NCI-H526 treated with DMSO at 0.1 percent for 48 hours (cell line): ENCODE results near the gene DENND4B.
"Not testable (repeated sequence)": the region's sequence is repeated elsewhere in the genome, so short reads cannot be mapped to it uniquely, and the experiment has no call there.

Experiments used
- DNase-seq: peaks from one replicate; lab custom pipeline; 2025; lab: John Stamatoyannopoulos, UW

The DENND4B gene

GRCh38 chr1:153928791-153929341, 17.7 kb downstream of the DENND4B start:
- DNase-seq, result no peak

GRCh38 chr1:153928245-153928644, 18.3 kb downstream of the DENND4B start:
- DNase-seq, result no peak

- DNase-seq, result no peak
These were observed 20.1 kb downstream of the DENND4B start for GRCh38 chr1:153926405-153926804.

- DNase-seq, result peak; percentile 100
These were observed 23.3 kb downstream of the DENND4B start, which contains the start of gene GATAD2B for GRCh38 chr1:153922972-153923925. Gene GATAD2B, minus strand, starts transcription at chr1:153922972. Its CDS starts 94,625 bp downstream, at chr1:153828347.

GRCh38 chr1:153922076-153922971, 24.2 kb downstream of the DENND4B start:
- DNase-seq, result peak; percentile 96

- peak; percentile 65 for DNase-seq
These were observed 24.8 kb downstream of the DENND4B start for GRCh38 chr1:153921803-153922075.

GRCh38 chr1:153921080-153921802, 25.3 kb downstream of the DENND4B start:
- DNase-seq, result no peak

GRCh38 chr1:153919876-153920852, 26.4 kb downstream of the DENND4B start:
- no peak for DNase-seq

GRCh38 chr1:153916297-153916696, 30.2 kb downstream of the DENND4B start:
- no peak for DNase-seq

GRCh38 chr1:153912349-153912748, 34.2 kb downstream of the DENND4B start:
- no peak for DNase-seq

- not testable (repeated sequence) for DNase-seq
These were observed 36.0 kb downstream of the DENND4B start for GRCh38 chr1:153910560-153910959.

GRCh38 chr1:153908071-153908470, 38.4 kb downstream of the DENND4B start:
- no peak for DNase-seq

- no peak for DNase-seq
These were observed 39.4 kb downstream of the DENND4B start for GRCh38 chr1:153907134-153907533.

- DNase-seq, result no peak
These were observed 40.1 kb downstream of the DENND4B start for GRCh38 chr1:153906396-153906795.

GRCh38 chr1:153905908-153906307, 40.6 kb downstream of the DENND4B start:
- DNase-seq, result not testable (repeated sequence)

- no peak for DNase-seq
These were observed 42.6 kb downstream of the DENND4B start for GRCh38 chr1:153903841-153904455.

GRCh38 chr1:153899509-153899908, 47.0 kb downstream of the DENND4B start:
- DNase-seq, result no peak

- DNase-seq, result not testable (repeated sequence)
These were observed 50.7 kb downstream of the DENND4B start for GRCh38 chr1:153895866-153896265.

- DNase-seq, result not testable (repeated sequence)
These were observed 55.5 kb downstream of the DENND4B start for GRCh38 chr1:153891042-153891441.

- no peak for DNase-seq
These were observed 58.0 kb downstream of the DENND4B start for GRCh38 chr1:153888533-153888932.
